GM19238 (cell line): ENCODE data around the gene OTOGL.

Source experiments
- DNase-seq: peaks from one replicate; pipeline ENCODE4 v3.0.0; 2011; ENCODE audit warnings: low spot score; ENCODE audit not compliant: insufficient read length

Gene OTOGL

GRCh38 chr12:80183939-80184338, 84.6 kb downstream of the OTOGL start:
- DNase-seq = no peak

GRCh38 chr12:80184926-80185325, 85.6 kb downstream of the OTOGL start:
- no peak for DNase-seq

- DNase-seq = peak; percentile 6
Measured at GRCh38 chr12:80186727-80187217, 87.4 kb downstream of the OTOGL start.

DNA sequence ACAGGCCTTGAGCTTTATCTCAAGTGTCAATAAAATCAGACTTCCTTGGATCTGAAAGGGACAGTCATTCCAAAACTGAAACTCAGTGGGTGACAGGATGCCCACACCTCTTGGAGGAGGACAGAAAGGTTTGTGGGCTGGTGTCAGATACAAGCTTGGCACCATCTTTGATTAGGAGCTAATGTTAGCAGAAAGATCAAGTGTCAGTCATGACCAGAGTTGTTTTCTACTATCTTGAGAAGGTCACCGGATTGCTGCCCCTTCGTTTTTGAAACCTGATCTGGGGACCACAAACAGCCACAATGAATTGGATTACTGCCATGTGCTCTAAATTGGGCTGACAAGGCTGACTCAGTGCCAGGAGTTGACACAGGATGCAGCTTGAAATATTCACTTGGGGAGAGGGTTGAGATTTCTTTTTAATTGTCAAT, 88.3 kb downstream of the OTOGL start:
- DNase-seq = no peak

- DNase-seq = no peak
Measured at GRCh38 chr12:80188576-80188975, 89.2 kb downstream of the OTOGL start.

- DNase-seq = no peak
Measured at GRCh38 chr12:80189241-80189640, 89.9 kb downstream of the OTOGL start.

DNA sequence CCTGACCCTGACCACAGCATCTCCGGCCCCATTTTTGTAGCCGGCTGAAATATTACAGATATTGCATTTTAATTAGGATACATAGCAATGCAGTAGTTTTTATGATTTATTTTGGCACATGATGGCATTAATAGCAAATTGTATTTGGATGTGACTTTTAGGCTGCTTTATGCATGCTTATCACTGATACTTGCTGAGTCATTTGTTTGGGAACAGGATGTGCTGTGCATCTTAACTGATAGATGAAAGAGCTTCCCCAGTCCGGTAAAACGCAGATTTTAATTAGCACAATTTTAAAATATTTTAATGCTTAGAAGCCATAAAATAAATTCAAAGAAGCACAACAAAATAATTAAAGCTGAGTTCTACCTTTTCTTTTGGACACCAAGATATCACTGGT, 90.7 kb downstream of the OTOGL start:
- no peak for DNase-seq

GRCh38 chr12:80192087-80192486, 92.8 kb downstream of the OTOGL start:
- DNase-seq = no peak

DNA sequence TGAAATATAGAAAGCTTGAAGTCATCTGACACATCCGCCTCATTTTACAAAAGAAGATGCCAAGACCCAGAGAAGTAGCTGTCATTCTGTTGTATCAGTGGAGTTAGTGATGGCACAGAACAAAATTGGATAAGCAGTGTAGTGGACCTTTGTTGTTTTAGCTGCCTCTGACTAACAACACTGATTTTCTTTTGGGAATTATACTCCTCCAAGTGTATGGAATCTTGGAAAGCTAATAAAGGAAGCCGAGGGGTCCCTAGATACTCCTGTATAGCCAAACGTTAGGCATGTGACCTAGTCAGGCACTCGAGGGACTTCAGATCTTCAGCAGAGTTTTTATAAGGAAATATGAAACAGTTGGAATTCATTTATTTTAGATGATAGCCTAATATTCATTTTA, 94.5 kb downstream of the OTOGL start:
- DNase-seq = no peak

DNA sequence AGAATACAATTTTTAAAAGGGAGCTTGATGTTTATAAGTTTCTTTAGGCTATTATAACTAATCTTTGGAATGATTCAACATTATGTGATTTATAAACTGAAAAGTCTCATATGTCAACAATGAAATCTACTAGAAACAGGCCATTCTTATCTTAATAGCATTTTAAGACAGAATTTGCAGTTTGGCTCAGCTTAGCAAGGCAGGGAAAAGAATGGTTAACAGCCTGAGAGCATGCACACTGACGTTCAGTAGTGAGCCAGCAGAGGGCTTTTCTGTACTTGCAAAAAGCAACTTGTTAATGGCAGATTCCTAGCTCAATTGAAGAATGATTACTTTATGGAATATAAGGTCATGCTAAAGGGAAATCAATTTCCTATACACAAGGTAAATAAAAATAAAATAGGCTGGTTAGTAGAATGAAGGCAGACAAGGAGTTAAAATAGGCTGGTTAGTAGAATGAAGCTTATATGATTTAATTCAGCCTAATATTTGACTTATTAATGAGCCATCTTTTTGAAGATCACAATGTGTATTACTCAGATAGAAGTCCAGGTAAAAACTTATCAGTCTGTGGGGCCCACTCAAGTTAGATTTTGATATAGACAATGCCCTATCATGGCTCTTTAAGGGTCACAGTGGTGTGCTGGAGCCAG, 95.9 kb downstream of the OTOGL start:
- no peak for DNase-seq

DNA sequence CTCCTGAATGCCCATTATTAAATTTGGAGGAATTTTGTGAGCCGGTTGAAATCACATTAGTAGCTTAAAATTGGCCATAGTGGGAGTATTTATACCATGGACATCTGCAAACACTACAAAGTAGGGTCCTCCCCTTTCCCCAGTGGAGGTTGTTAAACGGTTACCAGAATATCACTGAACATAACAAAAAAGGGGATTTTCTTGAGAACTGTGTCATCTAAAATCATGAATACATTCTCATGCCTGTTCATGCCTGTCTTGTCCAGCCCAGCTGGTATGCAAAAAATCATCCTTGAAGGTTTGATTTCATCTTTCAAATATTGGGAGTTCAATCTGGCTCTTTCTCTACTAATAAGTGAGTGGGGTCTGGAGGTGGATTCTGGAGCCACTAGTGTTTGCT, 96.4 kb downstream of the OTOGL start:
- DNase-seq = no peak

GRCh38 chr12:80196419-80196818, 97.1 kb downstream of the OTOGL start:
- DNase-seq = no peak

DNA sequence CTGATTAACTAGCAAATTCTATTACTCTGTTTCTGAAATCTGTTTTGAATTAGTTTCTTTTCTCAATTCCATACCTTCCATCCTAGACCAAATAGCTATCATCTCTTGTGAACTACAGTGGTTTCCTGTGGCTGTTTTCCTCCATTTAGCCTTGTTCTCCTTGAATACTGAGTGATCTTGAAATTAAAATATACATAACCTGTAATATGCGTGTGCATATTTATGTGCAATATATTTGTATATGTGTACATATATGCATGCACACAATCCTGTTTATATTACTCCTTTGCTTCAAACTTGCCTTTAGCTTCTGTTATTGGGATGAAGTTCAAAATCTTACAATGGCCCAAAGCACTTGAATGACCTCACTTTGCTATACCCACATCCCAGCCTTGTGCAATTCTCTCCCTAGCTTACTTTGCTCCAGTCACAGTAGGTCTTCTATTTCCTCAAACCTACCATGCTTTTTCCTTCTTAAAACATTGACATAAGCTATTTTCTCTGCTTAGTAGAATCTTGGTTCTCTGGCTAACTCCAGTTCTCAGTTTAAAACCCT, 99.5 kb downstream of the OTOGL start:
- no peak for DNase-seq

DNA sequence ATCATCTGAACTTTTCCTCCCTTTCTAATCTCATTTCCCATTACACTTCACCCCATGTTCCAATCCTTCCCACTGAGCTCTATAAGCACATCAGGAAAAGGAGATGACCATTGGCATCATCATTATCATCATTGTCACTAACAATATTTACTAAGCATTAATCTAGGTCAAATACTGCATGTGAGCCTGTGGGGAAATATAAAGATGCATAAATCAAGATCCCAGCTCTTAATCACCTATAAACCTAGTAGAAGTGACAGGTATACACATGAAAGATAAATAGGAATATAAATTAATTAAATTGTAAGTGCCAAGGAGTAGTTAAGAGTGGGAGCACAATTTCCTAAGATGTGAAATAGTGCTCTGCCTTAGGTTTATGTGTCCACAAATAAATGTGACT, 100.6 kb downstream of the OTOGL start:
- DNase-seq = no peak

GRCh38 chr12:80200414-80200813, 101.1 kb downstream of the OTOGL start:
- no peak for DNase-seq

DNA sequence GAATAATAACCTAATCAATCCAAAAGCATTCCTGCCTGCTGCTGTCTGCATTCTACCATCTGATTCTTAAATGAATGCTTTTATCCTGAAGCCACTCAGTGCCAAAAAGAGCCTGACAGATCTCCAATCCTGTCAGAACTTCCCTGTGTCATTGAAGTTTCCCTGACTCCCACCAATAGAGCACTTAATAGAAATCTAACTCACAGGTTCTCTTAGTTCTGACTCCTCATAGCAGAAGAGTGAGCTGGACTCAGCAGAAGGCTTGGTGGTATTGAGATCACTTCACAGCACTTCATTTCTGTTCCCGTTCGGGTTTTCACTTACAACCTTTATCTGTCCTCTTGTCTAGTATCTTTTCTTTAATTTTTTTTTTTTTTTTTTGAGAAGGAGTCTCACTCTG, 102.6 kb downstream of the OTOGL start:
- no peak for DNase-seq

GRCh38 chr12:80205960-80206359, 106.6 kb downstream of the OTOGL start:
- DNase-seq = no peak

GRCh38 chr12:80208071-80208470, 108.7 kb downstream of the OTOGL start:
- DNase-seq = no peak

- DNase-seq = no peak
Measured at GRCh38 chr12:80211671-80212070, 112.3 kb downstream of the OTOGL start.

DNA sequence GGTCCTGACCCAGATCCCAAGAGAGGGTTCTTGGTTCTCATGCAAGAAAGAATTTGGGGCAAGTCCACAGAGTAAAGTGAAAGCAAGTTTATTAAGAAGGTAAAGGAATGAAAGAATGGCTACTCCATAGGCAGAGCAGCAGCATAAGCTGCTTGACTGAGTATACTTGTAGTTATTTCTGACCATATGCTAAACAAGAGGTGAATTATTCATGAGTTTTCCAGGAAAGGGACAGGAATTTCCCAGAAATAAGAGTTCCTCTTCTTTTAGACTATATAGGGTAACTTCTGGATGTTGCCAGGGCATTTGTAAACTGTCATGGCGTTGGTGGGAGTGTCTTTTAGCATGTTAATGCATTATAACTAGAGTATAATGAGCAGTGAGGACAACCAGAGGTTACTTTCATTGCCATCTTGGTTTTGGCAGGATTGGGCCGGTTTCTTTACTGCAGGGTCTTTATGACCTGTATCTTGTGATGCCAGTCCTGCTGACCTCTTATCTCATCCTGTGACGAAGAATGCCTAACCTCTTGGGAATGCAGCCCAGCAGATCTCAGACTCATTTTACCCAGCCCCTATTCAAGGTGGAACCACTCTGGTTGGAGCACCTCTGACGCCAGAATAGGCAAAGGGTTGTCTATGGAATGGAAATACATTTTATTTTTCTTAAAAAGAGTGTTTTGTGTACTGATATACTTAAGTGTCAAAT, 113.8 kb downstream of the OTOGL start:
- no peak for DNase-seq

DNA sequence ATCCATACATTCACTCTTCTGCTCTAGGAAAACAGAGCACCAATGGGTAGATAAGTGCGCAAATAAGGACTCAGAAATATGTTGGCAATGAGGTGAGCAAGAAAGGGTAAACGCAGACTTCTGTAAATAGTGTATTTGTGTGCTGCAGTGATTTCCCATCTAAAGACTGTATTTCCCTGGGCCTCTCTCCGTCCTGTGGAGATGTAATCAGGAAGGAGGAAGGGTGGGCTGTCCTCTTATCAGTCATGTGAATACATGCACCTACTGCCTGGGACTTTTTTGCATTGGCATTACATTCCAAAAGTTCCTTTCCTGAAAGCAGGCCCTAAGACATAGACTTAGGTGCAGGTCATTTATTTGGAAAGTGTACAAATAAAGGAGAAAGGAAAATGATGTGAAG, 114.5 kb downstream of the OTOGL start:
- no peak for DNase-seq

DNA sequence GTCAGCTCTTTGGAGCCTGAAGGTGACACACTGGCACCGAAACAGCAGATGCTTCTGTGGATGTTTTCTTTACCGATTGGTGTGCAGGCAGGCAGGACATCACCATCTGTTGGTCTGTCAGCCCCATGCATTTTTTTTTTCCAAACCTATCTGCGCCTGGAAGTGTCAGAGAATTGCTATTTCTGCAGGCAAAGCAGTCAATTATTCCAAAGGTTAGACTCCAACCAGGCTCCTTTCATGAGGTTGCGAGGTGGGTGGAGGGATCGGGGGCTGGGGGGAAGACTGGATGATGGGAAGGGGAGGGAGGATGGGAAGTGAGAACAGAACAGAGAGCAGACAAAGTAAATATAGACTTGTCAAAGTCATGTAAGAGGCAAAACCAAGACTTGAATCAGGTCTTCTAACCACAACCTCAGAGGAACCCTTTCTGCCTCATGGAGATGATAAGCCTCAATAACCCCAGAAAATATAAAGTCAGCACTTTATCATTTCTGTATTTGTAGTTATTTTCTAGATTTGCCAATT, 117.7 kb downstream of the OTOGL start:
- no peak for DNase-seq
